ENCODE measurements around the gene TMEM150C.

TMEM150C gene

GRCh38 chr4:82469791-82470345 is 91.9 kb downstream of the TMEM150C start:
- no peak for DNase-seq

DNA sequence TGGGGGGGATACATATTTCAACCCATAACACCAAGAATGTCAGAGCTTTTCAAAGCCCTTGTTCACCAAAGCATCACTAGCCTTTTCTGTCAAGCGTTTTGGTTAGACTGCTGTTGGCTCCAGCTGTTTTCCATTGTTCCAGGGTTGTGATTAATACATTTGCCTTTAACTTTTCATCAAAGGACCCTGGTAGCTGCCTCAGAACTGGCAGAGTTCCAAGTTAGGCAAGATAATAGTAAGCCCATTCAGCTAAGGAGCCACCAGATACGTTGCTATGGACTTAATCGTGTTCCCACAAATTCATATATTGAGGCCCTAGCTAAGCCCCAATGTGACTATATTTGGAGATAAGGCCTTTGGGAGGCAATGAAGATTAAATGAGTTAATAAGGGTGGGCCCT is 94.3 kb downstream of the TMEM150C start:
- no peak for DNase-seq

DNA sequence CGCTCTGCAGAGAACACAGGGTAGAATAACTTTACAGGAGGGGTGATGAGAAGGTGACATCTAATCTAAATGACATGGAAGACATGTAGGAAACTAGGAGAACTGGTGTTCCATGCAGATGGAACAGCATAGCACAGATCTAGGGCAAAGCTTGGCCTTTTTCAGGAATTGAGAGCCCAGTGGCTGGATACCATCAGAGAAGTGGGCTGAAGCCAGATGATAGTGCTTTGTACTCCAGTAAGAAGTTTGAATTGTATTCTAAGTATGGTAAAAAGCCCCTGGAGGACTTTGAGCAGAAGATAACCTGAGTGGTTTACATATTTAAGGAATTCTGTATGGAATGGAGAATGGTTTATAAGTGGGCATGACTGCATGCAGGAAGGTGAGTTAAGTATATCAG is 98.6 kb downstream of the TMEM150C start:
- no peak for DNase-seq

DNA sequence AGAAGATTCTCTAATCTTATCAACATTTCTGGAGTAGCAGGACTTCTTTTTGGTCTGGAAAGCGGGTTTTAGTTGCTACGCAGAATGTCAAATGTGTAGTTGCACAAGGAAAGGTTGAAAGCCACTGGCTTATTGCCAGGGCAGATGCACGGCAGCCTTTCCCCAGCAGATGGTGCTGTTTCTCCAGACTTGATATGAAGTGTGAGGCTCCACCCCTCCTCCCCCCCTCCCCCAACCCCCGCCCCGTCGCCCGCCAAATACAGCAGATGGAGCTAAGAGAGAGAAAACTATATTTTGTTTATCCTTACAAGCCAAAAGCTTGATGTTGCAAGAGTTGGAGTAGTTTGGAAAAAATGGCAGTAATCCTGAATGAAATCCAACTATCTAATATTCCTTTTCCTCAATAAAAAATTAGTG is 99.4 kb downstream of the TMEM150C start:
- DNase-seq: peak; percentile 79

DNA sequence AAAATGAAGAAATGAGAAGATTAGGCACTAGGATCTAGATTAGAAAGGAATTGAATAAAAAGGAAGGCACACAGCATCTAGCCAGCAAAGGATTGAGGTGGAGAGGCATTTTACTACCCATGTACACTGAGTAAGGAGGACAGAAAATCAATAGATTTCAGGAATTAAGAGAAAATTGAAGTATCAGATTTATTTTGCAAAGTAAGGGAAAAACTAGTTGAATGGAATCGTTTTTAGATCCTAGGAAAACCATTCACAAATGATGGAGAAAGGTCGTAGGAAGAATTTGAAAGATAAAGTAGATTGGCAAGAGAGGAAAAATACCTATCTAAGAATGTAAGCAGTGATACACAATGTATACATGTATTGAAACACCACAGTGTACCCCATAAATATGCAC is 100.1 kb downstream of the TMEM150C start:
- DNase-seq: no peak

DNA sequence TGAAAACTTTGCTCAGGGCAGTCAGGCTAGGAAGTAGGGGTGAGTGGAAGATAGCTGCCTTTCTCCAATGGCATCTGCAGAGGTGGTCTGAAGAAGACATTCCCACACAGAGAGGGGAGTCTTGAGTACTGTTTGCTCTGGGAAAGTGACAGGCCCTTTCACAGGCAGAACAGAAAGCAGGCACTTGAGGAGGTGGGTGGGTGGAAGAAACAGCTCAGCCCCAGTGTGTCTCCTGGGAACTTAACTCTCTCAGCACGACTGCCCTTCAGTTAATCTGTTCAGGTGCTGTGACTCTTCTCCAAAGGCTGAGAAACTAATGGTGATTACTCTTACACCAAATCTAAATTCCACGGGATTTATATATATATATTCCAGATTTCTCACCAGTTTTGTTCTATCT is 103.1 kb downstream of the TMEM150C start:
- no peak for DNase-seq

DNA sequence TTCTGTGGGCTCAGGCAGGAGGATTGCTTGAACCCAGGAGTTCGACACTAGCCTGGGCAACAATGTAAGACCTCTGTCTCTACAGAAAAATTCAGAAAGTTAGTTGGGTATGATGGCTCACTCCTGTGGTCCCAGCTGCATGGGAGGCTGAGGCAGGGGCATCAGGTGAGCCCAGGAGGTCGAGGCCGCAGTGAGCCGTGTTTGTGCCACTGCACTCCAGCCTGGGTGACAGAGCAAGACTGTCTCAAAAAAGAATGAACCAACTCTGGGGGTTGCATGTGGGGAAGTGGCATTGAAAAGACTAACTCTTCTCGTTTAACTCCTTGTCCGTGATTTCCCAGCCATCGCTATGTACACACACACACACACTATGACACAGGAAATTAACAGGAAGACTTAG is 104.5 kb downstream of the TMEM150C start:
- DNase-seq: no peak

GRCh38 chr4:82452026-82452425 is 109.8 kb downstream of the TMEM150C start:
- DNase-seq: no peak

- DNase-seq: no peak
These were observed 110.6 kb downstream of the TMEM150C start for GRCh38 chr4:82450966-82451755.

GRCh38 chr4:82447886-82448285 is 113.9 kb downstream of the TMEM150C start:
- no peak for DNase-seq

DNA sequence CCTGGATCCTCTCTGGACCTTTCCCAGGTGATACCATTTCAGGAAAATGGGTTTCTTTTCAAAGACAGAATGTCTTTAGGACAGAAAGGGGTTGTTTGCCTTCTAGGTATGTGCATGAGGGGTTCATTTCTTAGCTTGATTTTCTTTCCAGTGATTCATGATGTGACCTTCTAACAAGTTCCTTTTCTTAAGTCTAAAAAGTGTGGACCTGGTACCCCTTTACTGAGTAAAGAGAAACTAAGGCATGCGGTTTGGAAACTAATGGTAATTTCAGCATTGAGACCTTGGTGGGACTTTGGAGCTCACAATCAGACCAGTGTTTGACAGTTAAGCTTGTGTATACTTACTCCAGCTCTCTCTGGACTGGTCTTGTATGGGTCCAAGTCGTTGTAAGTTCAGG is 122.7 kb downstream of the TMEM150C start:
- DNase-seq: no peak

DNA sequence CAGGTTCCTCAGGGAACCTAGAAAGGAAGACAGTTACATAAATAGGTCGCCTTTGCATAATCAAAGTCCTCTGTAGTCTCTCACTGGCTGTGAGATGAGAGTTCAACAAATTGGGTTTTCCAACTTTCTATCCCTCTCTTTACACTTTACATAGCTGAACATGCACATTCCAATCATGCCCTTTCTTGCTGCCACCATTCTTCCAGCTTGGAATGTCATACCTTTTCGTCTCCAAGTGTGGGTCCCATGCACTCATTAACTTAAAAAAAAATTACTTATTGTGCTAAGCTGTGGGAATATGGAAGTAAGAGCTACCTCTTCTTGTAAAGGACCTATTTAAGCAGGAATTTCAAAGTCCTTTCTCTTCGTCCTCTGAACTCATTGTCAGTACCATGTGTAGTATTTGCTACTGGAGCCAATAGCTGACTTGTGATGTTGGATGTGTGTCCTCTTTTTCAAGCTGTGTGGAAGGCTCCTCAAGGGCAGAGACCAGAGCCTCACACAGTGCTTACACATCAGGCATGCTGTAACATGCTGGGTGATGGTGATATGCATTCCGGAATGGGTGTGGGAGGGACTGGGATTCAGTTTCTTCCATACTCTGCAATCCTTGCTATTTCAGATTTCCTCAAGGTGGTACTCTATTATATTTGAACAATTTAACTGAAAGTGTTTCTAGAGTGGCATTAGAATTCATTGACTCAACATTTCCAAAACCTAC is 124.3 kb downstream of the TMEM150C start:
- no peak for DNase-seq

- no peak for DNase-seq
These were observed 125.0 kb downstream of the TMEM150C start for GRCh38 chr4:82436780-82437179.

DNA sequence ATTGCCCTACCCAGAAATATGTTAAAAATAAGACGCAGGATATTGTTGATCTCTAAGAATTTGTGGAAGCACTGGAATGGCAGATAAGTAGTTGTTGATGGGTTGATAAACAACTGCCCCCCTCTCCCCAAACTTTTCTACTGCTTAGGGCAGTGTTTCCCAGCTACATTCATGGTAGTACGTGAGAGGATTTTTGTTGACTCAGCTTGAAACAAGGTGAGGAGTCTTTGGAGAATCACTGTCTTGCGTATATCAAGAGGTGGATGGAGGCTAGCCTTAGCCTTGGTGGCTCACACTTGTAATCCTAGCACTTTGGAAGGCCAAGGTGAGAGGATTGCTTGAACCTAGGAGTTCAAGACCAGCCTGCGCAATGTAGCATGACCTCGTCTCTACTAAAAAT is 125.7 kb downstream of the TMEM150C start:
- DNase-seq: no peak

GRCh38 chr4:82434949-82435348 is 126.8 kb downstream of the TMEM150C start:
- no peak for DNase-seq

DNA sequence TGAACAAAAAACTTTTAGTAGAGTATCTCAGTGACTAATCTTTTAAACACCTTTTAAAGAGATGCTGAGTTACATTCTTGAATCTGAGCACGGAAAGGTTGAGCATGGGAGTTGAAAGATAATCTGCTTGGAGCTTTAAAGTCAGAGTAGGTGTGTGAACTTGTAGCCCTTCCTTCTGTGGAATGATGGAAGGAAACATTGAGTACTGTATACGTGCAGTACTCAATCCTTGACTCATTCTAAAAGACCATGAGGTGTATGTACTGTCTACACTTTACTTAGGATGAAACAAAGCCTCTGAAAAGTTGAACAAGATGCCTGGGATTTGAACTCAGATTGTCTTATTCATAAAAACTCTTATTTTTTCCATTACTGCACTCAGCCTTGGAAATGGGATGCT is 128.0 kb downstream of the TMEM150C start:
- DNase-seq: no peak
